GM21825 (cell line): ENCODE data around the gene PNMA5.
A peak's percentile ranks its signal among the peaks of the same experiment; 100 is the strongest.
"Not testable (repeated sequence)": the region's sequence is repeated elsewhere in the genome, so short reads cannot be mapped to it uniquely, and the experiment has no call there.

Experiments used
- ATAC-seq: cut with Tn5 transposase; IDR thresholded peaks from one replicate; pipeline ENCODE4 v1.9.1; 2021; ENCODE audit warnings: mild to moderate bottlenecking, moderate library complexity; ENCODE audit not compliant: unreplicated experiment

Gene PNMA5

GRCh38 chrX:152993933-152994332 lies at the start of gene PNMA5:
Gene PNMA5, minus strand, starts transcription at chrX:152994116. Its CDS starts 2,518 bp downstream, at chrX:152991598.
- ATAC-seq: no peak

GRCh38 chrX:153032397-153033118 lies 38.6 kb upstream of the PNMA5 start:
- peak; percentile 81 for ATAC-seq

- ATAC-seq: no peak
These were observed 36.9 kb upstream of the PNMA5 start for GRCh38 chrX:153030801-153031200.

- no peak for ATAC-seq
These were observed 36.0 kb upstream of the PNMA5 start for GRCh38 chrX:153029875-153030274.

- no peak for ATAC-seq
These were observed 35.2 kb upstream of the PNMA5 start for GRCh38 chrX:153029162-153029561.

GRCh38 chrX:153028487-153028886 lies 34.6 kb upstream of the PNMA5 start:
- ATAC-seq: not testable (repeated sequence)

GRCh38 chrX:153026501-153026900 lies 32.6 kb upstream of the PNMA5 start:
- ATAC-seq: not testable (repeated sequence)

- no peak for ATAC-seq
These were observed 25.2 kb upstream of the PNMA5 start for GRCh38 chrX:153019166-153019565.

- ATAC-seq: not testable (repeated sequence)
These were observed 23.3 kb upstream of the PNMA5 start for GRCh38 chrX:153017174-153017573.

- ATAC-seq: no peak
These were observed 10.9 kb upstream of the PNMA5 start for GRCh38 chrX:153004780-153005179.

- no peak for ATAC-seq
These were observed 10.1 kb upstream of the PNMA5 start for GRCh38 chrX:153003981-153004380.

- ATAC-seq: not testable (repeated sequence)
These were observed 8.3 kb upstream of the PNMA5 start for GRCh38 chrX:153002182-153002581.

- ATAC-seq: no peak
These were observed 3.4 kb upstream of the PNMA5 start for GRCh38 chrX:152997337-152997736.

- ATAC-seq: no peak
These were observed 1.8 kb downstream of the PNMA5 start for GRCh38 chrX:152992115-152992514.

GRCh38 chrX:152991123-152991522 lies 2.8 kb downstream of the PNMA5 start:
- no peak for ATAC-seq

GRCh38 chrX:152989292-152989658 lies 4.6 kb downstream of the PNMA5 start:
- no peak for ATAC-seq

- no peak for ATAC-seq
These were observed 5.2 kb downstream of the PNMA5 start for GRCh38 chrX:152988536-152989291.

- ATAC-seq: no peak
These were observed 6.1 kb downstream of the PNMA5 start for GRCh38 chrX:152987801-152988200.

GRCh38 chrX:152987156-152987555 lies 6.8 kb downstream of the PNMA5 start:
- not testable (repeated sequence) for ATAC-seq

- not testable (repeated sequence) for ATAC-seq
These were observed 8.5 kb downstream of the PNMA5 start for GRCh38 chrX:152985383-152985782.

GRCh38 chrX:152968193-152968592 lies 25.7 kb downstream of the PNMA5 start:
- no peak for ATAC-seq

- no peak for ATAC-seq
These were observed 33.8 kb downstream of the PNMA5 start for GRCh38 chrX:152960115-152960514.
